Measurements from ENCODE around the gene ADIPOR1. TPM values are rescaled to one million over a fixed set of nuclear protein-coding genes. Genes with fewer than 3 reads are reported as not detected.
"Not testable (repeated sequence)": the region's sequence is repeated elsewhere in the genome, so short reads cannot be mapped to it uniquely, and the experiment has no call there.

Gene ADIPOR1
- total RNA-seq, 1 donor from 2014 or later, result 126 TPM

DNA sequence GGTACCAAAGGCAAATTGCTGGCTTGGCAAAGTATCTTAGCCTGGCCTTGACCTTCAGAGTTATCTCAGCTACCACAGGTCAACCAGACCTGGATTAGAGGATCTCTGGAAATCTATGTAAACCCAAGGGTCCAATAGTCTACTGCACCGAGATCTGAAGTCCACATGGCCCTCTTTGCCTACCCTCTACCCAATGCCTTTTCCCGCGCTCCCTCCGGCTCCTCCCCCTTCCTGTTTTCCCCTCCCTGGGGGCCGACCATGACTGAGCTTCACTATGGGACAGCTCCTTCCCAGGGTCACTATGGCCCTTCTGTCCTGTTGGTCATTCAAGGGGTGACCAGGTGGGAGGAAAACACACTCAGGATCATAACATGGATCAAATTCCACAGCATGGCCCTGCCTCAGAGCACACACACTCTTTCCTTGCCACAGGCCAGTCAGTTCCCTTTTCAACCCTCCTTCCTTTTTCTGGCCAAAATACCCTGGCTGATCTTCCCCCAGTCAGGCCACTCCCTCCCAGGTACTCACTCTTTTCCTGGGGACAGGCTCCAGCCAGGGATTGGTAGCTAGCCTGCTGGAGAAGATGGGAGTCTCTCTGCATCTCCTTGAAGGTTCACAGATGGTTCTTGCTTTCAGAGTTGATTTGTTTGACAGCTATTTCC lies 29.9 kb upstream of the ADIPOR1 start:
- intact Hi-C loops (cut with DNase I), result no loop called here
- Histone ChIP-seq H3K36me3 (no peaks in the 10 kb centered on the region), H3K9me3 (no peaks in the 10 kb centered on the region), H3K27ac (no peak overlapping the region), H3K4me3 (no peak overlapping the region), H3K4me1 (no peaks in the 10 kb centered on the region), H3K27me3 (no peaks in the 10 kb centered on the region)
- no peak for TF ChIP-seq CTCF (IDR thresholded peaks at IDR 0.05)
- peak; percentile 58 for ATAC-seq
- no peak for DNase-seq

GRCh38 chr1:202987255-202987654 lies 29.1 kb upstream of the ADIPOR1 start:
- no peak overlapping the region for H3K27ac ChIP-seq
- ATAC-seq (no peak), DNase-seq (no peak)
- H3K4me3 ChIP-seq, result no peak overlapping the region
- H3K27me3 ChIP-seq, result no peaks in the 10 kb centered on the region
- H3K4me1 ChIP-seq, result no peaks in the 10 kb centered on the region
- intact Hi-C loops (cut with DNase I), result no loop called here
- H3K36me3 ChIP-seq, result no peaks in the 10 kb centered on the region
- TF ChIP-seq CTCF (IDR thresholded peaks at IDR 0.05), result no peak
- H3K9me3 ChIP-seq, result no peaks in the 10 kb centered on the region

GRCh38 chr1:202986120-202986519 lies 28.0 kb upstream of the ADIPOR1 start:
- H3K36me3 ChIP-seq; H3K27ac ChIP-seq; H3K9me3 ChIP-seq; intact Hi-C loops (cut with DNase I); ATAC-seq; H3K27me3 ChIP-seq; DNase-seq; H3K4me1 ChIP-seq; H3K4me3 ChIP-seq: not testable (repeated sequence)

- intact Hi-C loops (cut with DNase I), result no loop called here
- no peak for DNase-seq
- Histone ChIP-seq H3K9me3 (no peaks in the 10 kb centered on the region), H3K36me3 (no peaks in the 10 kb centered on the region), H3K27me3 (no peaks in the 10 kb centered on the region), H3K4me3 (no peak overlapping the region), H3K4me1 (no peaks in the 10 kb centered on the region), H3K27ac (no peak overlapping the region)
- ATAC-seq, result no peak
- no peak for TF ChIP-seq CTCF (IDR thresholded peaks at IDR 0.05)
Observed at GRCh38 chr1:202982715-202983430, 24.8 kb upstream of the ADIPOR1 start.

GRCh38 chr1:202981939-202982338 lies 23.8 kb upstream of the ADIPOR1 start:
- Histone ChIP-seq H3K9me3 (no peaks in the 10 kb centered on the region), H3K4me3 (no peak overlapping the region), H3K4me1 (no peaks in the 10 kb centered on the region), H3K36me3 (no peaks in the 10 kb centered on the region), H3K27me3 (no peaks in the 10 kb centered on the region), H3K27ac (no peak overlapping the region)
- no peak for TF ChIP-seq CTCF (IDR thresholded peaks at IDR 0.05)
- ATAC-seq, result no peak
- intact Hi-C loops (cut with DNase I), result no loop called here
- DNase-seq, result no peak

DNA sequence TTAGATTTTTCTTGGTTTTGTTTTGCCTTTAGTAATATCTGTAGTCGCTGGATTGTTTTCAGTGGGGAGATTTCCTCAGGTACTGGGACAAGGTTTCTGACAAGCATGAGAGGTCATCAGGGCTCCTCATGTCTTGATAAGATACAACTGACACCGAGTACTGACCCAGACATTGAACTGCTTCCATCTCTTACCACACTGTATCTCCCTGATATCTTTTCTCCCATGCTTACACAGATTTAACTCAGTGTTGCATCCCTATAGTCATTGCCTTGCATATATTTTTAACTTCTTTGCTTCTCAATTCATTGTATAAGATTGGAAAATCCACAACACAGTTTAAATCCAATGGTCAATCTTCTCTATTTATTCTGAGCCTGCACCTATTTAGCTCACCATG lies 21.3 kb upstream of the ADIPOR1 start:
- intact Hi-C loops (cut with DNase I), result no loop called here
- no peak for ATAC-seq

More for the DNA sequence above, 21.3 kb upstream of the ADIPOR1 start:
- H3K4me3 ChIP-seq, result no peak overlapping the region
- H3K9me3 ChIP-seq, result no peaks in the 10 kb centered on the region
- H3K27me3 ChIP-seq, result no peaks in the 10 kb centered on the region
- H3K27ac ChIP-seq, result no peak overlapping the region
- H3K36me3 ChIP-seq, result no peaks in the 10 kb centered on the region
- H3K4me1 ChIP-seq, result no peaks in the 10 kb centered on the region
- DNase-seq, result no peak
- TF ChIP-seq CTCF (IDR thresholded peaks at IDR 0.05), result no peak
